Body of pancreas (tissue), 4 donors: Measurements from ENCODE around the gene ZNF343.

Source experiments
- CTCF ChIP-seq, 7 experiments: fragments of 450-650 bp in 4 of 7; fragments of 200-600 bp in 3 of 7; sonication (generic) in 3 of 7; IDR thresholded peaks; one replicate each; pipeline ENCODE4 v1.5.1; 2016 to 2019; ENCODE audit warnings: antibody characterized with exemption in 7 of 7
- POLR2A ChIP-seq, 3 donors: fragments of 450-650 bp; IDR thresholded peaks; one replicate each; pipeline ENCODE4 v1.6.1; 2016; ENCODE audit warnings: antibody characterized with exemption in 3 of 3, mild to moderate bottlenecking in 2 of 3

GRCh38 chr20:2485661-2486060 lies 23.1 kb downstream of the ZNF343 start:
- no peak for TF ChIP-seq CTCF (IDR thresholded peaks at IDR 0.05)
- TF ChIP-seq POLR2A (IDR thresholded peaks at IDR 0.05) = no peak
